Endothelial cell of umbilical vein (primary cell): ENCODE data around the gene HINT1. TPM values are rescaled to one million over a fixed set of nuclear protein-coding genes. Genes with fewer than 3 reads are reported as not detected.

ENCODE experiments used
- BruUV-seq: library from RNA; stranded (reverse); fragments of 400-500 nt; replicated peaks from 2 replicates; lab custom pipeline; 2021; lab: Mats Ljungman, UMichigan
- CTCF ChIA-PET: fragments of 300-600, 350-600 bp; sonication (Branson Sonifier 250); formaldehyde crosslinking; loops from one replicate; lab custom pipeline; 2021; ENCODE audit warnings: antibody characterized with exemption, inconsistent platforms; lab: Charles Lee
- POLR2A ChIA-PET: fragments of 300-600, 350-600 bp; sonication (Branson Sonifier 250); formaldehyde crosslinking; loops from one replicate; lab custom pipeline; 2021; ENCODE audit warnings: antibody characterized with exemption, inconsistent platforms; lab: Charles Lee
- DNase-seq: peaks from one replicate; pipeline ENCODE4 v3.0.0-alpha.2; 2011; ENCODE audit warnings: low read depth, low spot score
- FAIRE-seq: peaks from 2 replicates; lab custom pipeline; 2011; peaks lifted over from hg19 to GRCh38; lab: Jason Lieb, UNC
- H2AFZ ChIP-seq: 2 replicates; pipeline ENCODE4 v1.6.0; 2012; ENCODE audit warnings: low read depth, low read length, control low read depth, inconsistent platforms
- H3K27ac ChIP-seq: 2 replicates; pipeline ENCODE4 v1.5.1; 2011; ENCODE audit warnings: low read depth, mild to moderate bottlenecking, control low read depth, low read length, moderate library complexity; ENCODE audit not compliant: insufficient read depth
- H3K27me3 ChIP-seq, 2 experiments: 2 replicates each; pipeline versions ENCODE4 v1.6.0 to v1.6.1; 2011; ENCODE audit warnings: low read length in 2 of 2, mixed read lengths in 1 of 2; ENCODE audit not compliant: control insufficient read depth in 2 of 2, insufficient read depth in 2 of 2
- H3K36me3 ChIP-seq, 2 experiments: 2 replicates in 1 of 2; 3 replicates in 1 of 2; pipeline ENCODE4 v1.5.1; 2011; ENCODE audit warnings: low read length in 2 of 2, mild to moderate bottlenecking in 1 of 2, moderate library complexity in 1 of 2; ENCODE audit not compliant: control insufficient read depth in 2 of 2, insufficient read depth in 2 of 2; ENCODE audit errors: extremely low read depth in 1 of 2
- H3K4me1 ChIP-seq: 3 replicates; pipeline ENCODE4 v1.5.1; 2011; ENCODE audit warnings: mild to moderate bottlenecking, low read length; ENCODE audit not compliant: control insufficient read depth, insufficient read depth; ENCODE audit errors: extremely low read depth
- H3K4me2 ChIP-seq: 2 replicates; pipeline ENCODE4 v1.6.1; 2011; ENCODE audit warnings: low read length, control low read depth, mixed read lengths; ENCODE audit not compliant: insufficient read depth
- H3K4me3 ChIP-seq, 3 experiments: fragments of 200-600 bp in 1 of 3; sonication (generic), shearing (Covaris generic) in 1 of 3; replicated peaks in 1 of 3; 2 replicates each; pipeline ENCODE4 v1.5.1; 2011 to 2016; ENCODE audit warnings: control low read depth in 3 of 3, low read length in 3 of 3, mild to moderate bottlenecking in 2 of 3, inconsistent platforms in 1 of 3, low read depth in 1 of 3, moderate library complexity in 1 of 3; ENCODE audit not compliant: insufficient read depth in 1 of 3
- H3K79me2 ChIP-seq: 2 replicates; pipeline ENCODE4 v1.6.0; 2012; ENCODE audit warnings: low read length, inconsistent platforms; ENCODE audit not compliant: control insufficient read depth, insufficient read depth
- H3K9ac ChIP-seq: replicated peaks from 2 replicates; pipeline ENCODE3; 2011; ENCODE audit warnings: low read length, control low read depth; ENCODE audit not compliant: insufficient read depth; ENCODE audit errors: extremely low read depth
- H3K9me1 ChIP-seq: replicated peaks from 3 replicates; pipeline ENCODE4 v1.6.0; 2011; ENCODE audit warnings: mild to moderate bottlenecking, low read length; ENCODE audit not compliant: control insufficient read depth, insufficient read depth; ENCODE audit errors: extremely low read depth
- H3K9me3 ChIP-seq: replicated peaks from 2 replicates; pipeline ENCODE4 v1.5.1; 2012; ENCODE audit warnings: low read length, inconsistent platforms; ENCODE audit not compliant: control insufficient read depth, insufficient read depth
- H4K20me1 ChIP-seq: replicated peaks from 2 replicates; pipeline ENCODE3; 2011; ENCODE audit warnings: mild to moderate bottlenecking, low read length; ENCODE audit not compliant: control insufficient read depth, insufficient read depth; ENCODE audit errors: extremely low read depth
- CTCF ChIP-seq, 2 donors: IDR thresholded peaks; 1 replicate in 1 of 2; 2 replicates in 1 of 2; pipeline ENCODE4 v1.5.1; 2011; ENCODE audit warnings: low read length in 2 of 2, mild to moderate bottlenecking in 2 of 2, moderate library complexity in 2 of 2, control low read depth in 1 of 2, inconsistent platforms in 1 of 2, low read depth in 1 of 2; ENCODE audit not compliant: insufficient read depth in 1 of 2; ENCODE audit errors: extremely low read depth in 1 of 2
- EZH2 ChIP-seq: IDR thresholded peaks from 2 replicates; pipeline ENCODE4 v1.6.1; 2012; ENCODE audit warnings: borderline replicate concordance, low read depth, mild to moderate bottlenecking, moderate library complexity, low read length, inconsistent platforms; ENCODE audit not compliant: severe bottlenecking
- FOS ChIP-seq: IDR thresholded peaks from 2 replicates; pipeline ENCODE4 v1.6.1; 2011; ENCODE audit warnings: mild to moderate bottlenecking, low read length, moderate library complexity, borderline replicate concordance; ENCODE audit not compliant: insufficient read depth
- GATA2 ChIP-seq: IDR thresholded peaks from 2 replicates; pipeline ENCODE4 v1.7.0; 2011; ENCODE audit warnings: low read depth, mild to moderate bottlenecking, moderate library complexity, mixed read lengths, low read length; ENCODE audit not compliant: insufficient read length, insufficient read depth
- JUN ChIP-seq: IDR thresholded peaks from 2 replicates; pipeline ENCODE4 v1.6.1; 2011; ENCODE audit warnings: borderline replicate concordance, low read depth; ENCODE audit not compliant: insufficient read length, insufficient read depth
- MAX ChIP-seq: IDR thresholded peaks from 2 replicates; pipeline ENCODE4 v1.6.1; 2011; ENCODE audit not compliant: insufficient read depth, insufficient read length
- MYC ChIP-seq: IDR thresholded peaks from one replicate; pipeline ENCODE4 v1.6.1; 2011; ENCODE audit warnings: mild to moderate bottlenecking, low read depth, low read length
- POLR2A ChIP-seq: IDR thresholded peaks from 2 replicates; pipeline ENCODE4 v1.6.1; 2012; ENCODE audit warnings: low read depth, mild to moderate bottlenecking, control low read depth, low read length
- POLR2AphosphoS5 ChIP-seq: IDR thresholded peaks from 2 replicates; pipeline ENCODE4 v1.6.1; 2012; ENCODE audit warnings: low read depth, mild to moderate bottlenecking, control low read depth, low read length, moderate library complexity; ENCODE audit not compliant: insufficient read depth
- dilution Hi-C: fragments of 300-500 bp; cut with MboI; formaldehyde crosslinking; loops from one replicate; pipeline ENCODE4 v1.15.0; 2019; ENCODE audit warnings: low sequenced_read_pairs; ENCODE audit not compliant: extremely low pct_ligation_motif_present
- intact Hi-C: fragments of 100-400 bp; cut with micrococcal nuclease; formaldehyde crosslinking; loops from one replicate; pipeline ENCODE4 v1.10.0; 2022
- polyA plus RNA-seq, 4 experiments: library from polyadenylated mRNA; depleted of rRNA in 3 of 4; stranded (reverse) in 3 of 4; unstranded in 1 of 4; fragments of >200 nt; gene quantifications; 2 replicates each; pipeline versions ENCODE4 v1.2.1 to v1.2.3, GENCODE V29; 2011 to 2012; ENCODE audit warnings: missing spikeins in 1 of 4
- total RNA-seq: library from RNA; stranded (reverse); gene quantifications from 2 replicates; pipeline ENCODE4 v1.2.3, GENCODE V29; 2021

HINT1 gene
- total and polyA plus RNA-seq, 2 donors (not counting 3 experiments of a cell fraction or from before 2014, with no cell fraction given), result 221 to 423 TPM

GRCh38 chr5:131142970-131143617, 22.0 kb downstream of the HINT1 start:
- no peaks in the 10 kb centered on the region for H4K20me1 ChIP-seq
- BruUV-seq, result no TSS peak
- DNase-seq (no peak), FAIRE-seq (no peak)
- TF ChIP-seq FOS, result no peak
- TF ChIP-seq MAX, result no peak
- no peak for TF ChIP-seq GATA2
- TF ChIP-seq JUN, result no peak
- TF ChIP-seq POLR2AphosphoS5, result no peak
- TF ChIP-seq EZH2, result no peak
- TF ChIP-seq CTCF (IDR thresholded peaks at IDR 0.05; ENCODE audit: extremely low read depth in 1 of 2, insufficient read depth in 1 of 2, low read depth in 1 of 2, low read length in 2 of 2), result no peak
- no peak for TF ChIP-seq POLR2A
- TF ChIP-seq MYC, result no peak
- H3K9ac ChIP-seq, result no peak overlapping the region
- ChIA-PET POLR2A (no interaction called here), CTCF (no interaction called here)
- no peaks in the 10 kb centered on the region for H3K27me3 ChIP-seq
- H3K4me2 ChIP-seq, result no peak overlapping the region
- H2AFZ ChIP-seq, result no peak overlapping the region
- dilution Hi-C loops, result no loop called here
- no peaks in the 10 kb centered on the region for H3K79me2 ChIP-seq
- H3K9me3 ChIP-seq, result no peaks in the 10 kb centered on the region
- H3K9me1 ChIP-seq, result no peaks in the 10 kb centered on the region
- H3K27ac ChIP-seq, result no peak overlapping the region
- H3K36me3 ChIP-seq, result no peaks in the 10 kb centered on the region
- no peaks in the 10 kb centered on the region for H3K4me1 ChIP-seq
- no peak overlapping the region for H3K4me3 ChIP-seq
- intact Hi-C loops, result no loop called here
